HG03095 (cell line): Measurements from ENCODE around the gene PRKAR1B.

Experiments
- ATAC-seq: cut with Tn5 transposase; IDR thresholded peaks from one replicate; pipeline ENCODE4 v1.9.1; 2021; ENCODE audit warnings: moderate library complexity; ENCODE audit not compliant: unreplicated experiment

Gene PRKAR1B

GRCh38 chr7:548401-548800 lies 178.7 kb downstream of the PRKAR1B start:
- ATAC-seq: no peak

GRCh38 chr7:545470-545869 lies 181.6 kb downstream of the PRKAR1B start:
- ATAC-seq: no peak

- ATAC-seq: no peak
These were observed 182.5 kb downstream of the PRKAR1B start for GRCh38 chr7:544338-545221.

- ATAC-seq: no peak
These were observed 183.4 kb downstream of the PRKAR1B start for GRCh38 chr7:543501-544337.

GRCh38 chr7:542713-543500 lies 184.2 kb downstream of the PRKAR1B start:
- no peak for ATAC-seq

- no peak for ATAC-seq
These were observed 184.9 kb downstream of the PRKAR1B start for GRCh38 chr7:542131-542712.

- no peak for ATAC-seq
These were observed 185.4 kb downstream of the PRKAR1B start for GRCh38 chr7:541661-542060.

- ATAC-seq: no peak
These were observed 186.1 kb downstream of the PRKAR1B start for GRCh38 chr7:540997-541396.

- no peak for ATAC-seq
These were observed 186.5 kb downstream of the PRKAR1B start for GRCh38 chr7:540579-540978.

- no peak for ATAC-seq
These were observed 187.2 kb downstream of the PRKAR1B start for GRCh38 chr7:539731-540411.

- no peak for ATAC-seq
These were observed 188.1 kb downstream of the PRKAR1B start for GRCh38 chr7:538764-539685.

- ATAC-seq: no peak
These were observed 189.0 kb downstream of the PRKAR1B start for GRCh38 chr7:537911-538634.

GRCh38 chr7:536231-536630 lies 190.8 kb downstream of the PRKAR1B start:
- no peak for ATAC-seq

- no peak for ATAC-seq
These were observed 192.1 kb downstream of the PRKAR1B start for GRCh38 chr7:534959-535358.

GRCh38 chr7:534075-534474 lies 193.0 kb downstream of the PRKAR1B start:
- no peak for ATAC-seq

GRCh38 chr7:533266-533665 lies 193.8 kb downstream of the PRKAR1B start:
- no peak for ATAC-seq

GRCh38 chr7:532379-533143 lies 194.5 kb downstream of the PRKAR1B start:
- no peak for ATAC-seq

- ATAC-seq: no peak
These were observed 195.3 kb downstream of the PRKAR1B start for GRCh38 chr7:531777-532176.
